NCI-H446 (cell line): ENCODE measurements around the gene C4BPB.

Experiments used
- DNase-seq, 2 experiments: peaks; one replicate each; lab custom pipeline; 2025; lab: John Stamatoyannopoulos, UW

The C4BPB gene

DNA sequence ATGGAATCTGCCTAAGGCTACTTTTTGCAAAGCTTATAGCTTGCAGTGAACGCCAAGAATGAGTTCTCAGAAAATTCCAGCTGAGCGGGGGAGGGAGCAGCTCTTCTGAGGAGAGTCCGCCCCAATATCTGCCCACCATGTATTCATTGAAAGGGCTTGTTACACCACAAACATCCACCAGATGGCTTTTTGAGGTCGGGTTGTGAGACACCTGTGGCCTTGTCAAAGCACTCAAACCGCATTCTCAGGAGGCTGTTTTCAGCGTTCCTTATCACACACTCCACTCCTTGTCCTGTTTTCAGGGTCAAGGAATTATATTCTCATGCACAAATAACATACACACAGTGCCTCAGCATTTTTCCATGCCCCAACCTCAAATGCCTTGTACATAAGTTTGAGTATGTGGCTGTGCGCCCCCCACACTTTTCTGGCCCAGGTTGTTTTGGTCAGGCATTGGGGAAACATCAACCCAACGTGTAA, 3.9 kb upstream of the C4BPB start:
- peak in 1 of 2 experiments; percentile 57 for DNase-seq

DNA sequence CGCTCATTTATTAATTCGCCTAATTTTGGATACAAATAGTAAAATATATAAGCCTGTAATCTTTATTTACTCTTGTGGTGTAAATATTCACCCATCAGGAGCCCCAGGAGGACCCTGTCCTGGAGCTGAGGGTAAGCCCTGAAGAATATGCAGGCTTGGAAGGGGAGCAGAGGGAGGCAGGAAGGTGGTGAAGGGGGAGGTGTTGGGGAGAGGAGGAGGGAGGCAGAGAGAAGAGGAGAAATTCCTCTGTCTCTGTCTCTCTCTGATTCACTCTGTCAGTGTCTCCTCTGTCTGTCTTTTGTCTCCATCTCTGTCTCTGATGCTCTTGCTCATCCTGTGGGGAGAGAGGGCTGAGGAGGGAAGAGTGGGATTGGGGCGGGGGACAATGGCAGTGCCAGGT, 2.8 kb upstream of the C4BPB start:
- no peak for DNase-seq

DNA sequence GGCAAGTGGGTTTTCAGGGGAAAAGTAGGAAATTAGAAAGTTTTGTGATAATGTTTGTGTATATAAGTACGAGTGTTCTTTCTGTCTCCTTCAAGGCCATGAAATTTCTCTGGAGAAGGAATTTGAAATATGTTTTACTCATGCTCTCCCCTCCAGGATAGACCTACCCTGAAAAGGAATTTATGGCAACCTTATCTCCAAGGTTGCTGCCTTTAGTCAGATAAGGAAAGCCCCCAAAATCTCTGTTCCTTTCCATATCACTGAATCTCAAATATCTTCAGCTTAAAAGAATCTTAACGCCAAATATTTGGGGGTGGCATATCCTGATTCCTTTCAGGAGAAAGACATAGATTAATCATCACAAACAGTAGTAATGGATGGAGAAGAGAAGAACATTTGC, 499 bp upstream of the C4BPB start:
- no peak for DNase-seq

DNA sequence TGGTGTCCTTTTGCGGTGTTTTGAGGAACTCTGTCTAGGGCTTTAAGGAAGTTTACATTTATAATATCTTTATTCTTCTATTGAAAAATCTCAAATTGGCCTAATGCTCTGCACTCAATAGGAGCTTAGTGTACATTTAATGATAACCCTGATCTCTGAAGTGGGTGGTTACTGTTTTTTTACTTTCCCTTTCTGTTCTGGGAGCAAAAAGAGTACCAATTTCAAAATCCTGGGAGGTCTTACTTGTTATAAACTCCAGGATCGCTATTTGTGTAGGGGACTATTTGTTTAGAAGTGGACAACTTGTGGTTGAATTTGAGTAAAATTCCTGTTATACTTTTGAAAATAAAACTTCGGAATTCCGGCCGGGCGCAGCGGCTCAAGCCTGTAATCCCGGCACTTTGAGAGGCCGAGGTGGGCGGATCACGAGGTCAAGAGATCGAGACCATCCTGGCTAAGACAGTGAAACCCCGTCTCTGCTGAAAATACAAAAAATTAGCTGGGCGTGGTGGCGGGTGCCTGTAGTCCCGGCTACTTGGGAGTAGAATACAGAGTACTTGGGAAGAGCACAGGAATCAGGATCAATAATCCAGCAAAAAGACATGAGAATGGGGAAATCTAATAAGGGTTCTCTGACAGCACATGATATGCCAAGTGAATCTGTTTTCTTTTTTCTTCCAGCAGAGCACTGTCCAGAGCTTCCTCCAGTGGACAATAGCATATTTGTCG, 1.1 kb downstream of the C4BPB start:
- DNase-seq: no peak

DNA sequence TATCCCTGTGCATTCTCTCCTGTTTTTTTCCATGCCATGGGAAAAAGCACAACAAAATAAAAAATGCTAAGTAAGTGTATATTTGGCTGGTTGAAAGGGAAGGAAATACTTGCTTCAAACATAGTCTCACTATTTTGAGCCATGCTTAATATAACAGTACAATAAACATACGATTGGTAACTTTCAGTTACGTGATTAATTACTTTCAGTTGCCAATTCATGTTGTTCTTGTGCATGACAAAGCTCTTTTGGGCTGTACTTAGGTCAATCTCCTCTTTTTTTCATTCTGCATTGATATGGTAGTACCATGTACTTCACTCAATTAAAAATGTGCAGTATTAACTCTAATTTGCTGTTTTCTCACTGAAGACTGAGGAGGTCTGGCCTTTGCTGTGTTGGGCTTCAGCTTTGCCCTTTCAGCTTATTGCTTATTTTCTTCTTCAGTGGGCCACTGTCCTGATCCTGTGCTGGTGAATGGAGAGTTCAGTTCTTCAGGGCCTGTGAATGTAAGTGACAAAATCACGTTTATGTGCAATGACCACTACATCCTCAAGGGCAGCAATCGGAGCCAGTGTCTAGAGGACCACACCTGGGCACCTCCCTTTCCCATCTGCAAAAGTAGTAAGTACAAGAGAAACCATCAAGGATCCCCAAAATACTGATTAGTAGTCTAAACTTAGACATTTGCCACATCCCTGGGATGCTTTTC, 2.7 kb downstream of the C4BPB start:
- DNase-seq: no peak

DNA sequence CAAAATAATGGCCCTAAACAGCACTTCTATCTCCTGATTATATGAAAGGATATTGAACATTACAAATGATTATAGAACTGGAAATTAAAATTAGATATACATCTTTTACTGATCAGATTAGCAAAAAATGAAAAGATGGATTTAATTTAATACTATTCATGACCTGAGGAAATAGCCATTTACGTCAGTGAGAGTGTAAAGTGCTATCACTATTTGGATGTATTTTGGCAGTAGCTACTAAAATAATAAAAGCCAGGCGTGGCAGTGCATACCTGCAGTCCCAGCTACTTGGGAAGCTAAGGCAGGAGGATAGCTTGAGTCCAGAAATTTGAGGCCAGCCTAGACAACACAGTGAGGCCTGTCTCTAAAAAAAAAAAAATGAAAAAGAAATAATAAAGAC, 5.3 kb downstream of the C4BPB start:
- DNase-seq: no peak

DNA sequence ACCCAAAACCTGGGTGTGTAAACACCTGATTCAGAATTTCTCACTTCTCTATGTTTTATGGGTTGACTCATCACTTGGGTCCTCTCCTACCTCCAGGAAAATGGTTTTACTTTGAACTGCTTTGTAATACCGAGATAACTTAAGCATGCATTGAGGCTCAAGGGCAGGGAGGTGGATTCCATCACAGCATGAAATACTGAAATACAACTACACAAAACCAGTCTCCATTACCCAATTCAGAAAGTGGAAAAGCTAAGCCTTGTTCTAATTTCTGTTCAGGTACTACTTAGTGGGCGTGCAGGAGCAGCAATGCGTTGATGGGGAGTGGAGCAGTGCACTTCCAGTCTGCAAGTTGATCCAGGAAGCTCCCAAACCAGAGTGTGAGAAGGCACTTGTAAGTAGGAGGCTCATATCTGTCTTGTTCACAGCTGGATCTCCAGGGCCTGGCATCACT, 9.2 kb downstream of the C4BPB start:
- DNase-seq: no peak

DNA sequence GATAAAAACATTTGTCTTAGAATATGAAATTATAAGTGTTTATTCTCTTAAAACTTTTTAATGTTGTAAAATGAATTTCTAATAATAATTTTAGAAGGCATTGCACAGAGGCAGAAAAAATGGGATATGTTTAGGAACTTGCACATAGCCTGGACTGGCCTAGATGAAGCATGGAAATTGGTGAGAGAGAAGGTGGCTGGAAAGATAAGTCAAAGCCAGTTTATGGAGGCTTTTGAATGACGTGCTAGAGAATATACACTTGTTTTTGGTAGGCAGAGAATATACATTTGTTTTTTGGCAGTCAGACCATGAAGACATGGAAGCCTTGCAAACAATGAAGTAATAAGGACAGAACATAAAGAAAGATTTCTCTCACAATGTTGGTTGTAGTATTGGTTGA, 13.1 kb downstream of the C4BPB start:
- DNase-seq: no peak

DNA sequence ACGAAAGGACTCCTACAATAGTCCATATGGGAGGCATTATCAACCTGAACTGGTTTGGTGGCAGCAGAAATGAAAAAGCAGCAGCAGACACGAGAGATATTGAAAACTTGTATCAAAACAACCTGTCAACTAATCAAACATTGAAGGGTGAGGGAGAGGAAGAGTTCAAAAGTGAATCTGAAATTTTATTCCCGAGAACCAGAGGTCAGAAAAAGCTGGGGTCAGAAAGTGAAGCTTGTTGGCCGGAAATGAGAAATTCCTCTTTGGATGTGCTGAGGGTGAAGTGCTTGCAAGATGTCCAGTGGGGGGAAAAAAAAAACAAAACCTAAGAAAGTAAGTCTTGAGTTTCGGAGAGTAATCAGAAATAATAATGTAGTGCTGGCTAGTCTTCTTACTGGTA, 13.5 kb downstream of the C4BPB start:
- no peak for DNase-seq

DNA sequence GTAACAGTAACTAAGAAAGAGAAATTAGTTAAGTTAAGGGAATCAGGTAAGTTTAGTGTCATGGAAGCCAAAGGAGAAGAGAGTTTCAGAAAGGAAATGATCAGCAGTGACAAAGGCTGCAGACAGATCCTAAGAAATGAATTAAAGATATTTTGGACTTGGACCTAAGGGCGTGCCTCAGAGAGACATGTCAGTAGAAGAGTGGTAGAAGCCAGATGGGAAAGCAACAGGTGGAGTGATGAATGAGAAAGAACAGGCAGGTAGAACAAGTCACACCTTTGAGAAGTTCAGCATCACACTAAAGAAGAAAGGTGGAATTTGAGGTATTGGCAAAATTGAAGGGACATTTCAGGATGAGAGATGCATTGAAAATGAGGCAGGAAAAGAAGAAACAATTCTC, 14.0 kb downstream of the C4BPB start:
- no peak for DNase-seq

DNA sequence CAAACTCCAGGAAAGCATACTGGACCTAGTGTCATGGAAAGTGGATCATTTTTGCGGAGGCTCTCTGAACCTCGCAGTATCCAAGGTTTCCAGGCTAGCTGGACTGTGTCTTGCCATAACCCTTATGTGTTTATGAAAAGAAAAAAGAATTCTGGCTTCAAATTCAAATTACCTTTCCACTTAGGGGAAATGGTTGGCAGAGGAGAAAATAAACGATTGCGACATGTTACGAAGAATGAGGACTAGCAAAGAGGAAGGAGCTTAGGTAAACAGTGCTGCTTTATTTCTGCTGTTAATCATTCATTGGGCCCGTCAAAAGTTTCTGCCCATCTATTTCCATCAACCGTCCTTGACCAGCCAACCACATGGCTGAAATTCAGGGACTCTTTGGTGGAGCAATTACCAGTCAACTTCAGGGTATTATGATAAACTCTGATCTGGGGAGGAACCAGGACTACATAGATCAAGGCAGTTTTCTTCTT, 15.3 kb downstream of the C4BPB start, which contains the start of gene C4BPA:
C4BPA (plus strand) TSS at position 342 of the 482 bp plus-strand sequence. CDS start 8,793 bp downstream, outside the sequence.
- DNase-seq: no peak

DNA sequence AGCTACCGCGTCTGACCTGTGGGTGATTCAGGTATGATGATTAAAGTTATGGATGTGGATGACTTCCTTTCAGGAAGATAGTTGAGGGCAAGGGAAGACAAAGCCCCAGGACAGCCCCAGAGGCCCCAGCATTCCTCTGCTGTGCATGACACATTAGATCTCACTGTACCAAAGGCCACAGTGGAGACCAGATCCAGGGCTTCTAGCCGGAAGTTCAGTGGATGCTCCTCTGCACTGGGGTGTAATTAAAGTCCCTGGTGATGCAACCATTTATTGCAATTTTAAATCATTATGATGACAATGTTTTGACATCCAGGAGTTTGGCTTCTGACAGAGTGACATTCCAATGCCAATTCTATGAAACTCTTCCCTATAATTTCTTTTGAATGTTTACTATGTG, 20.3 kb downstream of the C4BPB start:
- DNase-seq: no peak

DNA sequence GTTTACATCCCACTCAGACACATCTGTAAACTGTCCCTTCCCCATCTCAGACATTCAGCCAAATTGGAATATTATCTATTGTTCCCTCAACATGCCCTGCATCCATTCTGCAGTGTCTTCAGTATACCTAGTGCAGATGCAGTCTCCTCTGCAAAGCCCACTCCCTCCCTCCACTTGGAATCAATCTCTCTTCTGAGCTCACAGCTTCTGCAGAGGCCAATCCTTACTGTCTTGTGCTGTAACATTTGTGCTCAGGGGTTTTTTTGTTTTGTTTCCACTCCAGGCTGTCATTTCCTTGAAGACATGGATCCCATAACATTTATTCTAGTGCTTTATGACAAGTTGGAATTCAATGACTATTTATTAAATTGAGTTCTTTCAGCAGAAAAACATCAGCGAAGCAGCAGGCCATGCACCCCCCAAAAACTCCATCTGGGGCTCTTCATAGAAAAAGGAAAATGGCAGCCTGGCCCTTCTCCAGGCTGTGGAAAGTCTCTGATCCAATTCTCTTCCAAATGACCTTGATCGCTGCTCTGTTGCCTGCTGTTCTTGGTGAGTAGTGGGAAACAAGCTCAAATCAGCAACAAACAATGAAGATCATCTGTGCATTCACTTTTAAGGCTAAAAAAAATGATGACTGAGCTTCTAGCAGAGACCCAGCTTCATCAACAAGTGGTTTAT, 24.1 kb downstream of the C4BPB start:
- DNase-seq: no peak

DNA sequence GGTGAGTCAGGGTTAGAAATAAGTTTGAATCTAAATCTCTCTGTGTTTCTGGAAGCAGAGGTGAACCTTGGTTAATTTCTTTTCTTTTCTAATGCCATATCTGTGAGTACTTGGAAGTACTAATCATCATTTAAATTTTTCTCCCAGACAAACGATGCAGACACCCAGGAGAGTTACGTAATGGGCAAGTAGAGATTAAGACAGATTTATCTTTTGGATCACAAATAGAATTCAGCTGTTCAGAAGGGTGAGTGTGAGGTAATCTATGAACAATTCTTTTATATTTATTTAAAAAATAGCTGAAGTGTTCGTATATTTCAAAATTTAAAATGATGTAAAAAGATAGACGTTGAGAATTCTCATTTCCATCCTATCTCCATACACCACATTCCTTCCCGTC, 26.6 kb downstream of the C4BPB start:
- DNase-seq: no peak

DNA sequence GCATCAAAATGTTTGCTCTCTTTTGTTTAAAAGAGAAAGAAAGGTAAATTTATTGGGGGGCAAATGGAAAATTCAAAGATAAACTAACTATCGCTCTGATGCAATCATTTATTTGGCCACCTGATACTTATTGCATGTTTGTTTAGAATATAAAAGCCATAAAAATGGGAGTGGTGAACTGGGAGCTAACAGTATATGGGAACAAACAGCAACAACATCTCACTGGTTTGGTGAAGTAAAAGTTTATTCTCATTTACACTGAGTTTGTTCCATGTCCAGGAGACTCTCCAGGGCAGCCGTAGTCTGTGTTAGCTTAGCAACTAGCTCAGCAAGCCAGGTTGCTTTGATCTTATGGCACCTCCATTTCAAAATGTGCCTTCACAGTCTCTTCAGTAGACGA, 35.7 kb downstream of the C4BPB start:
- DNase-seq: no peak

DNA sequence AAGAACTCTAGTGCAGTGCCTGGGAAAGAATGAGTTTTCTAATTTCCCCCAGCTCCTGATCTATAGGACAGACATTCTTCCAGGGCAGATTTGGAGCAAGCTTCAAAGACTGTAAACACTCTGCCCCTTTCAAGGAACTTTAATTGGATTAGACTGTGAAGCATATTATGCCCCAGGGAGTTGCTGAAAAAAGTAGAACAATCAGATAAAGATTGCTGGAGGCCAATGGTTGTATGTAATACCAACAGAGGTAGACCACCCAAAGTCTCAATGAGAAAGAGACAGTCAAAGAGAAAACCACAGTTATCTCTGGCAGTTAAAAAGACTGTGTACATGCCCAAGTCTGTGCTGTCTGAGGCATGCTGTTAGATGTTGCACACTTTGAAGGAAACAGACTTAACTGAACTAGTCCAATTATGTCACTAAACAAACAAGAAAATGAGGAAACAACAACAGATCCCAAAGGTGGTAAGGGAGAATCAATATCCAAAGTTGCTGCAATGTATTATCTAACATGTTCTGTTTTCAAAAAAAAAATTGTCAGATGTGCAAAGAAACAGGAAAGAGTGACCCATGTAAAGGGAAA, 39.8 kb downstream of the C4BPB start:
- DNase-seq: no peak

DNA sequence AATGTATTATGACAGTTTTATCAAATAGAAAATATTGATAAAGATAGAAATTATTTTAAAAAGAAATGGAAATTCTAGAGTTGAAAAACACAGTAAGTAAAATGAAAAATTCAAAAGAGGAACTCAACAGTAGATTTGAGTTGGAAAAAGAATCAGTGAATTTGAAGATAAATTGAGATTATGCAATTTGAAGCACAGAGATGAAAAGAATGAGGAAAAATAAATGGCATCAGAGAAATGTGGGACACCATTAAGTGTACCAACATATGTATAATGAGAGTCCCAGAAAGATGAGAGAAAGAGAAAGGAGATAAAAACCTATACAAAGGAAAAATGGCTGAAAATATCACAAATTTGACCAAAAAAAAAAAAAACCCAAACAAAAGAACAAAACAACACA, 40.4 kb downstream of the C4BPB start:
- DNase-seq: no peak

DNA sequence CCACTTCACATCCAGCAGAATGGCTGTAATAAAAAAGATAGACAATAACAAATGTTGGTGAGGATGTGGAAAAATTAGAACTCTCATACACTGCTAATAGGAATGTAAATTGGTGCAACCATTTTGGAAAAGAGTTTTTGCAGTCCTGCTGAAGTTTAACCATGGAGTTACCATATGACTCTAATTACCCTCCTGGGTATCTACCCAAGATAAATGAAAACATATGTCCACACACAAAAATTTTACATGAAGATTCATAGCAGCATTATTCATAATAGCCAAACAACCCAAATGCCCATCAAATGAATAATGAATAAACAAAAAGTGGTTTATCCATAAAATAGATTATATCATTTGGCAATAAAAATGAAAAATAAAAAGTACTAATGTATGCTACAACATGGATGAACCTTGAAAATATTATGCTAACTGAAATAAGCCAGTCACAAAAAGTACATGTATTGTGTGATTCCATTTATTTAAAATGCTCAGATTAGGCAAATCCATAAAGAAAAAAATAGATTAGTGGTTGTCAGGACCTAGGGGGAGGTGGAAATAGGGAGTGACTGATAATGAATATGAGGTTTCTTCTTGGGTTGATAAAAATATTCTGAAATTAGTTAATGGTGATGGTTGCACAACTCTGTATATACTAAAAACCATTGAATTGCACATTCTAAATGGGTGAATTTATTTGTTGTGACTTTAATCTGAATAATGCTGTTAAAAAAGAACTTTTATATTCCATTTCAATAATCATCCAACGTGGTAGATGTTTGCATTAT, 41.8 kb downstream of the C4BPB start:
- DNase-seq: no peak

DNA sequence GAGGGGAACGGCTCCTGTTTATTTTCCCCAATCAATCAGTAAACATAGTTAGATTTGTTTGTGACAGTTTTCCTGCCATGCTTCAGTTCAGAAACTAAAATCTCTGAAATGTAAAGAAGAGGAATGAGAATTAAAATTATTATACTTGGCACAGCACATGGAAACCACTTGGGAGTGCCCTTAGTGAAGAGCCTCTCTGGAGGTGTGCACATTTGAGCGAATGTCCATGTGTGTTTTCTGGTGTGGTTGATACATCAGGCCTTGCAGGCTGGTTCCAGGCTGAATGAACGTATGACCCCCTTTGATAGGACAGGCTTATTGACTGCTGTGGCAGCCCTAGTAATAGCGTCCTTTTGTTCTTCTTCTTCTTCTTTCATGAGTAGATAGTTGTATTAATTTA, 42.5 kb downstream of the C4BPB start:
- DNase-seq: no peak

DNA sequence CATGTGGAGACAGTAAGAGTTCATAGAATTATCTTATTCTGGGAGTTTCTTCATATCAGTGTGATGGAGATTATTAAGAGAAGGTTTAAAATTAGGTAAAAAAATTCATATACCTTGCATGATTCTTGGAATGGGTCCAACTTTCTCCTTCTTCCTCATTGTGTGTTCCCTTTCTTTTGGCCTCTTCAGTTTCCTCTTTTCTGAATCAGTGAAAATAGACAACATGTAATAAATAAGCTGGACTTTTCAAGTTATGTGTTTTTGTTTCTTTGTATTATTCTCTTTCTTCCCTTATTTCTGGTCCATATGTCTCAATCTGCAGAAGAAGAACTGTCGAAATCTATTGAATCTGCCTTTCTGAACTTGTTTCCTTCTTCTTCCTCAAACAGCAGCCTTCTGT, 45.9 kb downstream of the C4BPB start:
- no peak for DNase-seq

DNA sequence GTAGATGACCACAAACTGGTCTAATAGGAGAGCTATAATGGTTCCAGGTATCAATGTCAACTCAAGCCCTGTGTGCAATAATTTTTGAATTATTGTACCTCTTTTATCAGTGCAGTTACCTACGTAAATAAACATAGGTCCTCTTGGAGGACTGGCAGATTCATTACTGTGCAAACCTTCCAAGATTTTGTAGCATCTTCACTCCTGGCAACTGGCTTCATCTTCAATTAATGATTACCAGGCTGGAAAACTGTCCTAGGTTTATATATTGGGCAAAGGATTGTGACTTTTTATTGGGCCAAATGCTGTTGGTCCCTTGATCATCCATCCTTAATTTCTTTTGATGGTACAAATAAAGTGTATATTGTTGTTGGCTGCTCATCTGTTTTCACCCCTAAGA, 51.0 kb downstream of the C4BPB start:
- DNase-seq: no peak

DNA sequence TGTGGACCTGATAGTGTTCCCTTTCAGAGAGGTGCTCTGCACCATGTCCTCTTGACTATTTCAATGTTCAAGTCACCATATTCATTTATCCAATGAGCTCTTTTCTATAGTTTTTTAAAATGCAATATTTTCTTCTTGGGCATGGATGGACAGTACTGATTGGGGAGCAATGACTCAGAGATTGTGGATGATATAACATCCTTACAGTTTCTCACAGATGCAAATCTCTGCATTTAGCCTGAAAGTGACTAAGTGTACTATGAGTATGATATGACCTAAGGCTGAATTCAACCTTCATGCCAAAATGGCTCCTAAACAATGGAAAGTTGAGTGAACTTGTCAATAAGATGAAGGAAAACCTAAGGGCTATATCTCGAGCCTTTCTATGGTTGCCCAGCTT, 51.9 kb downstream of the C4BPB start:
- no peak for DNase-seq
